Activated CD8-positive, alpha-beta memory T cell treated with anti-CD3 and anti-CD28 coated beads, Interleukin-2, amount 50 U/mL, for 24 hours (primary cell): ENCODE measurements around the gene NT5M.

Experiments used
- DNase-seq: peaks from one replicate; pipeline ENCODE4 v3.0.0-alpha.2; 2020; ENCODE audit errors: extremely low read depth

NT5M gene

GRCh38 chr17:17343896-17344506 is 40.8 kb downstream of the NT5M start:
- DNase-seq: no peak

- no peak for DNase-seq
Observed at GRCh38 chr17:17344507-17345293, 41.5 kb downstream of the NT5M start.

- DNase-seq: no peak
Observed at GRCh38 chr17:17345294-17345597, 42.1 kb downstream of the NT5M start.

GRCh38 chr17:17345686-17346427 is 42.7 kb downstream of the NT5M start:
- no peak for DNase-seq

- no peak for DNase-seq
Observed at GRCh38 chr17:17346428-17347233, 43.5 kb downstream of the NT5M start.

GRCh38 chr17:17347234-17347955 is 44.2 kb downstream of the NT5M start:
- no peak for DNase-seq

- no peak for DNase-seq
Observed at GRCh38 chr17:17347956-17348871, 45.0 kb downstream of the NT5M start.

GRCh38 chr17:17348872-17349723 is 45.9 kb downstream of the NT5M start:
- no peak for DNase-seq

- no peak for DNase-seq
Observed at GRCh38 chr17:17349724-17350106, 46.5 kb downstream of the NT5M start.

- DNase-seq: no peak
Observed at GRCh38 chr17:17350491-17351355, 47.5 kb downstream of the NT5M start.

- DNase-seq: no peak
Observed at GRCh38 chr17:17351356-17351891, 48.3 kb downstream of the NT5M start.

GRCh38 chr17:17351901-17352781 is 49.0 kb downstream of the NT5M start:
- no peak for DNase-seq

- DNase-seq: no peak
Observed at GRCh38 chr17:17352836-17353624, 49.9 kb downstream of the NT5M start.

GRCh38 chr17:17353625-17354484 is 50.7 kb downstream of the NT5M start:
- no peak for DNase-seq

- peak; percentile 43 for DNase-seq
Observed at GRCh38 chr17:17354560-17355349, 51.6 kb downstream of the NT5M start.
